ENCODE results near the gene BLMH. TPM values are rescaled to one million over a fixed set of nuclear protein-coding genes. Genes with fewer than 3 reads are reported as not detected.

BLMH gene
- total and polyA plus RNA-seq, 2 donors (not counting 1 experiment from before 2014, with no cell fraction given): 23.0 to 26.1 TPM

GRCh38 chr17:30324723-30325122 lies 33.0 kb upstream of the BLMH start:
- Histone ChIP-seq H3K27me3 (ENCODE audit: control insufficient read depth, insufficient read depth, low read length) (no peaks in the 10 kb centered on the region), H4K20me1 (ENCODE audit: control insufficient read depth, extremely low read depth, insufficient read depth, low read length) (no peaks in the 10 kb centered on the region), H3K79me2 (ENCODE audit: control insufficient read depth, insufficient read depth, low read length) (no peaks in the 10 kb centered on the region), H3K36me3 (ENCODE audit: control insufficient read depth, insufficient read depth, low read length) (no peaks in the 10 kb centered on the region), H2AFZ (ENCODE audit: low read length) (no peak overlapping the region), H3K9me3 (ENCODE audit: control insufficient read depth, insufficient read depth, low read depth, low read length) (no peaks in the 10 kb centered on the region), H3K4me1 (ENCODE audit: control insufficient read depth, extremely low read depth, insufficient read depth, low read length) (no peaks in the 10 kb centered on the region), H3K4me2 (ENCODE audit: extremely low read depth, insufficient read depth, low read length) (no peak overlapping the region), H3K27ac (ENCODE audit: insufficient read depth, low read length) (no peak overlapping the region), H3K4me3 (replicated peaks in 1 of 4; ENCODE audit: control extremely low read depth in 1 of 4, insufficient read depth in 1 of 4, low read depth in 3 of 4, low read length in 4 of 4) (no peak overlapping the region), H3K9ac (ENCODE audit: insufficient read depth, low read length) (no peak overlapping the region)
- TF ChIP-seq EZH2 (IDR thresholded peaks at IDR 0.05; ENCODE audit: low read length, missing control alignments) (no peak), CTCF (conservative IDR thresholded peaks at IDR 0.05 in 1 of 2, IDR thresholded peaks at IDR 0.05 in 1 of 2; ENCODE audit: low read depth in 1 of 2, low read length in 2 of 2) (no peak)
- DNase-seq (ENCODE audit: low read depth in 2 of 2): no peak

- DNase-seq (ENCODE audit: low read depth in 2 of 2): peak; percentile 49 to 53
Observed at GRCh38 chr17:30323895-30324319, 32.2 kb upstream of the BLMH start.

GRCh38 chr17:30323262-30323894 lies 31.6 kb upstream of the BLMH start:
- H3K27ac ChIP-seq (ENCODE audit: insufficient read depth, low read length): no peak overlapping the region
- no peaks in the 10 kb centered on the region for H3K27me3 ChIP-seq (ENCODE audit: control insufficient read depth, insufficient read depth, low read length)
- no peaks in the 10 kb centered on the region for H3K4me1 ChIP-seq (ENCODE audit: control insufficient read depth, extremely low read depth, insufficient read depth, low read length)
- H3K9me3 ChIP-seq (ENCODE audit: control insufficient read depth, insufficient read depth, low read depth, low read length): no peaks in the 10 kb centered on the region
- H3K36me3 ChIP-seq (ENCODE audit: control insufficient read depth, insufficient read depth, low read length): no peaks in the 10 kb centered on the region
- no peak overlapping the region for H2AFZ ChIP-seq (ENCODE audit: low read length)
- DNase-seq (ENCODE audit: low read depth in 2 of 2): no peak
- H3K9ac ChIP-seq (ENCODE audit: insufficient read depth, low read length): no peak overlapping the region
- TF ChIP-seq CTCF (conservative IDR thresholded peaks at IDR 0.05 in 1 of 2, IDR thresholded peaks at IDR 0.05 in 1 of 2; ENCODE audit: low read depth in 1 of 2, low read length in 2 of 2) (no peak), EZH2 (IDR thresholded peaks at IDR 0.05; ENCODE audit: low read length, missing control alignments) (no peak)
- no peaks in the 10 kb centered on the region for H3K79me2 ChIP-seq (ENCODE audit: control insufficient read depth, insufficient read depth, low read length)
- H3K4me2 ChIP-seq (ENCODE audit: extremely low read depth, insufficient read depth, low read length): no peak overlapping the region
- no peak overlapping the region for H3K4me3 ChIP-seq (replicated peaks in 1 of 4; ENCODE audit: control extremely low read depth in 1 of 4, insufficient read depth in 1 of 4, low read depth in 3 of 4, low read length in 4 of 4)
- H4K20me1 ChIP-seq (ENCODE audit: control insufficient read depth, extremely low read depth, insufficient read depth, low read length): no peaks in the 10 kb centered on the region

More at GRCh38 chr17:30323895-30324319, 32.2 kb upstream of the BLMH start:
- Histone ChIP-seq H3K36me3 (ENCODE audit: control insufficient read depth, insufficient read depth, low read length) (no peaks in the 10 kb centered on the region), H3K4me1 (ENCODE audit: control insufficient read depth, extremely low read depth, insufficient read depth, low read length) (no peaks in the 10 kb centered on the region), H3K9ac (ENCODE audit: insufficient read depth, low read length) (no peak overlapping the region), H3K9me3 (ENCODE audit: control insufficient read depth, insufficient read depth, low read depth, low read length) (no peaks in the 10 kb centered on the region), H3K27ac (ENCODE audit: insufficient read depth, low read length) (no peak overlapping the region), H2AFZ (ENCODE audit: low read length) (no peak overlapping the region), H3K4me2 (ENCODE audit: extremely low read depth, insufficient read depth, low read length) (no peak overlapping the region), H3K27me3 (ENCODE audit: control insufficient read depth, insufficient read depth, low read length) (no peaks in the 10 kb centered on the region), H3K79me2 (ENCODE audit: control insufficient read depth, insufficient read depth, low read length) (no peaks in the 10 kb centered on the region), H3K4me3 (replicated peaks in 1 of 4; ENCODE audit: control extremely low read depth in 1 of 4, insufficient read depth in 1 of 4, low read depth in 3 of 4, low read length in 4 of 4) (no peak overlapping the region), H4K20me1 (ENCODE audit: control insufficient read depth, extremely low read depth, insufficient read depth, low read length) (no peaks in the 10 kb centered on the region)
- TF ChIP-seq EZH2 (IDR thresholded peaks at IDR 0.05; ENCODE audit: low read length, missing control alignments) (no peak), CTCF (conservative IDR thresholded peaks at IDR 0.05 in 1 of 2, IDR thresholded peaks at IDR 0.05 in 1 of 2; ENCODE audit: low read depth in 1 of 2, low read length in 2 of 2) (no peak)

Measured in fibroblast of lung (primary cell).